Esophagus squamous epithelium (tissue), 4 donors: ENCODE data around the gene ZRANB1.

Experiments used
- CTCF ChIP-seq, 6 experiments: fragments of 450-650 bp in 4 of 6; fragments of 200-600 bp in 2 of 6; sonication (generic) in 2 of 6; IDR thresholded peaks; one replicate each; pipeline ENCODE4 v1.5.1; 2016 to 2019; ENCODE audit warnings: antibody characterized with exemption in 6 of 6, mild to moderate bottlenecking in 4 of 6, moderate library complexity in 4 of 6
- POLR2A ChIP-seq, 4 donors: fragments of 450-650 bp; IDR thresholded peaks; one replicate each; pipeline ENCODE4 v1.6.1; 2017; ENCODE audit warnings: antibody characterized with exemption in 4 of 4, mild to moderate bottlenecking in 4 of 4, moderate library complexity in 3 of 4

- TF ChIP-seq CTCF (IDR thresholded peaks at IDR 0.05) (no peak), POLR2A (IDR thresholded peaks at IDR 0.05) (no peak)
Observed at GRCh38 chr10:124899151-124899550, 42.8 kb upstream of the ZRANB1 start.
